GM19328 (cell line): ENCODE data around the gene DNAH9.
"Not testable (repeated sequence)": the region's sequence is repeated elsewhere in the genome, so short reads cannot be mapped to it uniquely, and the experiment has no call there.

Experiments
- ATAC-seq: cut with Tn5 transposase; IDR thresholded peaks from one replicate; pipeline ENCODE4 v1.9.1; 2021; ENCODE audit warnings: mild to moderate bottlenecking, moderate library complexity; ENCODE audit not compliant: unreplicated experiment

Gene DNAH9

GRCh38 chr17:11900041-11900476, 301.8 kb downstream of the DNAH9 start:
- no peak for ATAC-seq

DNA sequence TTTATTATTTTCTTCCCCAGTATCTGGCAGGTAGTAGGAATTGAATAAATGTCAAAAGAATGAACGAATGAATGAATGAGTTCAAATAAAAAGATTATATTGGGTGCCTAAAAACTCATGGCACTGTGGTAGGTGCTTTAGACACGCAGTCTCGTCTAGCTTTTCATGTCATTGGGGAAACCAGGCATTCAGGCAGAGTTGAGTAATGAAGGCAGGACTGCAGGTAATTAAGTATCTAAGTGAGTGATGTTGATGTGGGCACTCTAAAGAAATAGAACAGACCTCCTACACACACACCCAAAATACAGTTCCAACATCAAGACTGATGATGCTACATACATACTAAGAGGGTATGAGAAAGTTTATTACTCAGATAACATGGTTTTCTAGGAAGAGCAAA, 302.4 kb downstream of the DNAH9 start:
- no peak for ATAC-seq

GRCh38 chr17:11901931-11902330, 303.7 kb downstream of the DNAH9 start:
- ATAC-seq: no peak

- ATAC-seq: no peak
These were observed 310.5 kb downstream of the DNAH9 start for GRCh38 chr17:11908711-11909146.

DNA sequence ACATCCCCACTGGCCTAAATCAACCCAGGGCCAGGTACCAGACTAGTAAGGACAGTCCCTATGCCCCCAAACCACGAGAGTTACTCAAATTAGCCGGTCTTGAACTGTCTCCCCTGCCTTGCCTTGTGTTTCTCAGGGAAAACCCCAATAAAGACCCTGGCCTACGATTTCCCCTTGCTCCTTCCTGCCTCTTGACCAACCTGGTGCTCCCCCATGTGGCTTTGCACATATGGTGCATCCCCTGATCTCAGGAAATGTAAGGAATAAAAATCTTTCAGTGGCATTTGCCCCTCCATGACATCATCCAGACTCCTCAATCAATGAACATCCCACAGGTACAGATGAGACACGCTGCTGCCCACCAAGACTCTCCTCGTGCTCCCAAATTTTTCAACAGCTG, 311.1 kb downstream of the DNAH9 start:
- no peak for ATAC-seq

DNA sequence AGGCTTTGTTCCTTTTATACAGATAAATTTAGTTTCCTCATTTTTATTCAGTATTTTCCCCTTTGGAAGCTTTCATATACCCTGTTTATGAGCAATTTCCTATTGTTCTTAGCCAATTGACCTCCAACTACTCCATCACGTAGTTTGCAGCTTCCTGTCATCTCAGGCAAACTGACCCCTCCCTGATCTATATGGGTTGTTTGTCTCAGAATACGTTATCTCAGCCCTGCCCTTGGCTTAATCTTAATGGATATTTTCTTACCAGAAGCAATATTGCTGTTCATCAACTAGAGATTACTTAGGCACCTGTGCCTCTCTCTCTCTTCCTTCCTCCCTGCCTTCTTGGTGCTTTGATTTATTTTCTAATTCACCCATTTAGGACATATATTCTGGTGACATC, 317.8 kb downstream of the DNAH9 start:
- ATAC-seq: no peak

- ATAC-seq: no peak
These were observed 319.1 kb downstream of the DNAH9 start for GRCh38 chr17:11917415-11917814.

DNA sequence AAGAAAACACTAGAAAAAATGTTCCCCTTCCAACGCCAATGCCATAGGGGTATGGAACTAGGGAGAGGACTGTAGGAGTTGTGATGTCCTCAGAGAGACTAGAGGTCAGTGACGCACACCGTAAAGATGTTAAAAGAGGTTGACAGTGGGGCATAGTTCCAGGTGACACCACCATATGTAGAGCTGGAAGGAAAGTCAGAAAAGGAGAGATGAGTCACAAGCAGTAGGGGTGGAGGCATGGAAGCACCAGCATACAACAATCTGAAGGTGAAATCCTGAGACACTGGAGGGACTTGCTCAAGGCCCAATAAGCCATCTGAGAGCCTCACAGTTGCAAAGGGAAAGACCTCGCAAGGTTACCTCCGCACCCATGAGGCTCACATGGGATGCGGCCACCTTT, 323.0 kb downstream of the DNAH9 start:
- no peak for ATAC-seq

- no peak for ATAC-seq
These were observed 324.4 kb downstream of the DNAH9 start for GRCh38 chr17:11922638-11923037.

- no peak for ATAC-seq
These were observed 325.8 kb downstream of the DNAH9 start for GRCh38 chr17:11924076-11924475.

DNA sequence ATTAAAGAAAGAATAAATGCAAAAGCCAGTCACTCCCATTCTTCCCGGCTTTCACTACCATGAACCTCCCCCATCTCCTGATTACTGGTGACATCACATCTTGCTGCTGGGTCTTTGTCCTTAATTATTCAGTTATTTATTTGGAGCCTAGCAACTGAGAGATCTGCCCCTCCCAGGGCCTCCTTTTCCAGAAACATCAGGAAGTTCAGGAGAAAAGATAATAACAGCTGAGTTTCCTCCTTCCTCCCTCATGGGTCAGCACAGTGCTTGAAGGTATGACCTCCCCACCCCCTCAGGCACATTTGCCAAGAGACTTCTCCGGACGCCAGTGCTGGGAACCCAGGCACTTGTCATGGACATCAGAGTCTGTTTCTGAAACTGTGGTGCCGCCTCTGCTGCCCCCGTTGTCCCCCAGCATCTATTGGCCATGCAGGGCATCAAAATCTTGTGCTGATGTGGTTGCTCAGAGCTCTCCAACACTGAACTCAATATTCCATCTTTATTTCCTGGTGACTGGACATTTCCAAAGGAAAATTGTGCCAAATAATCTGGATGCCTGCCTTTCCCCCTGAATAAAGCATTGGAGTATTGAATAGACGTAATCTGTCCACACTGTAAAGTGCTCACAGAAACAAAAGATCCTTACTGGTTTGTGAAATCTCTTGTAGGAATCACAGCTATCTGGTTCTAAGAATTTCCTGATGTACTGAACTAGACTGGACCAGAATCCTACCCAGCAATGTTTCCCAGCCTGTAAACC, 327.2 kb downstream of the DNAH9 start:
- ATAC-seq: no peak

DNA sequence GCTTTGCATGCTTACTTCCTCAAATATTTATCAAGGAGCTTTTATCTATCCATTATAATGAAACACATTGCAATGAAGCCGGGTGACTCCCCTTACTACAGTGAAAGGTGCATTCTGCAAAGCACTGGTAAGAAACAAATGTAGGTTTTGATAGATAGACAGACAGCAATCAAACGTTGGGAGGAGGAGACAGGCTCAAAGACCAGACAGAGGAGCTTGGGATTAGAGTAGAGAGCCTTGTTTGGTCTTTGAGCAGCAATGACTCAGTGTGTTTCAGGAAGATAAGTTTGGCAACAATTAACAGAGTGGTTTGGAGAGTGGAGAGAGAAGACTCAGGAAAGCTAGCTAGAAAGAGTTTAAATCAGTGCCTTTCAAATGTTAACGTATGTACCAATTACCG, 330.2 kb downstream of the DNAH9 start:
- no peak for ATAC-seq

DNA sequence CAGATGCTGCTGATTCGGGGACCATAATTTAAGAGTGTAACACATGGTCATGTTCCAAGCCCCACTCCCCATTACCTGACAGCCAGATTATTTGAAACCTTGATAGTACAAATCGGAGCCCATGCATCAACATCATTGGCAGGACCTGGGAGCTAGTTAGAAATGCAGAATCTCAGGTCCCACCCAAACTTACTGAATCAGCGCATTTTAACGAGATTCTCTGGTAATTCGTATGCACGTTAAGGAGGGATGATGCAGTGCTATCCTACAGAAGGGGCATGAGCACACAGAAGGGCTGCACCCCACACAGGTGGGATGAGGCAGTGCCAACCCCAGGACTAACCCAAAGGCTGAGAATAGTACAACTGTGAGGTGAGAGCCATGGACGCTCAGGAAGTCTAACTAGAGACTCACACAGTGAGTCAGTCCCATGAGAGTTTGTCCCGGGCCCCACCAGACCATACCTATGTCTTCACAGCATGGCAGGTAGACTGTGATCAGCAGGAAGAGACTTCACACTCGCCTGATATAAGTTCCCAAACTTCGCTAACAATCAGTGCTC, 334.1 kb downstream of the DNAH9 start:
- ATAC-seq: no peak

DNA sequence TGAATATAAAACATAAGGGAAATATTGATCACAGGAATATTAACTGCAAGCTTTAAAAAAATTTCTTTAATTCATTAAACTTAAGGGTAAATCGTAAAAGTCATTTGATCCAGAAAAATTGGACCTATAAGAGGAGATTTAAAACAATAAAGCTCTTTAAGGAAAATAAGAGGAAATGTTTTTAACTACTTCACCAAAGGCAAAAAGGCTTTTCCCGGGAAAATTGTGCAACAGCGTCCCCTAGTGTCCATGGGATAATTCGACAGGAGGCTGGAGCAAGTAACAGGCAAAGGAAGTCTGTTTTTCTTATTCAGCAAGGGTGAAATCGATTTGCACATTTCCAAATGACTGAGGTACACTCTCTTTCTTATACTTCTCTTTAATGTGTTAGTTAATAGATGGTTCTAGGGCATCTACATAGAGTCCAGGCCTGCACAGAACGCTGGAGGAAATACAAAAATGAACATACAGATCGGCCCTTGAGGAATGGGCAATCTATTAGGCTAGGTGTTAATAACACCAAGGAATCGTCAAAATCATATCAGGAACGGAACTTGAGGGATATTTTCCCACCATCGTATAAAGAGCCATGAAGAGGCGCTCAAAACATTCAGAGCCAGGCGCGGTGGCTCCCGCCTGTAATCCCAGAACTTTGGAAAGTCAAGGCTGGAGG, 337.6 kb downstream of the DNAH9 start:
- no peak for ATAC-seq

- ATAC-seq: no peak
These were observed 342.6 kb downstream of the DNAH9 start for GRCh38 chr17:11940904-11941303.

DNA sequence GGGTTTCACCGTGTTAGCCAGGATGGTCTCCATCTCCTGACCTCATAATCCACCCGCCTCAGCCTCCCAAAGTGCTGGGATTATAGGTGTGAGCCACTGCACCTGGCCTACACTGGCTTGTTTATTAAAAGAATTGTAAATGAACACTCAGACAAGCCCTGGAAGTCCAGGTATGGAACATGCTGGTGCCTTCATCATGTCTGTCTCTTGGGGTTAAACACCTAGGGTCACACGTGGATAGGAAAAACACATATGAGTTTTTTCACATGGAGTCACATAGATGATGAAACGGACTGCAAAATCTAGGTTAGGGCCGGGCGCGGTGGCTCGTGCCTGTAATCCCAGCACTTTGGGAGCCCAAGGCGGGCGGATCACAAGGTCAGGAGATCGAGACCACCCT, 344.8 kb downstream of the DNAH9 start:
- not testable (repeated sequence) for ATAC-seq

DNA sequence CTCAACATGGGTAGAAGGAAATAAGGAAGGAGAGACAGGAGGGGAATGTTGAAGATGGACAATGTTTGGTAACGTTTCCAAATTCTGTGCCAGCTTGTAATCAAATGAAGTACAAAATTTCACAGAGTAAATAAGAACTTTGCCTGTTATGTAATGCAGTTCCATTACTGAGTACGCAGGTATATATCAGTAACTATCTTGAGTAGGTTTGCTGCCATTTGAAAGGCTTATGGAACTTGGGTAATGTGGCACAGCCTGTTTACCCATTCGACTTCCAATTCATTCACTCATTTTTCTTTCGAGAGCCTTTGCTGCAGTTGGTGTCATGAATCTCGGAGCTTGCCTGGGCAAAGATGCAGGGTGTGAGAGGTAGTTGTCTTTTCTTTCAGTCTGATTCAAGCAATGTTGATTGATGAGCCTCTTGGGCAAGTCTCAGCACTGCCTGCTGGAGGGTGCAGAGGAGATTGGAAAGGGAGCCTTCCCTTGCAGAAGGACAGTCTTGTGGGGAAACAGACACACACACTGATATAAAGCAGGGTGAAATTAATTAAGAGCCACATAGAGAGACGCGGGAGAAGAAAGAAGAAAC, 345.6 kb downstream of the DNAH9 start:
- ATAC-seq: no peak

GRCh38 chr17:11944587-11944986, 346.3 kb downstream of the DNAH9 start:
- ATAC-seq: no peak

DNA sequence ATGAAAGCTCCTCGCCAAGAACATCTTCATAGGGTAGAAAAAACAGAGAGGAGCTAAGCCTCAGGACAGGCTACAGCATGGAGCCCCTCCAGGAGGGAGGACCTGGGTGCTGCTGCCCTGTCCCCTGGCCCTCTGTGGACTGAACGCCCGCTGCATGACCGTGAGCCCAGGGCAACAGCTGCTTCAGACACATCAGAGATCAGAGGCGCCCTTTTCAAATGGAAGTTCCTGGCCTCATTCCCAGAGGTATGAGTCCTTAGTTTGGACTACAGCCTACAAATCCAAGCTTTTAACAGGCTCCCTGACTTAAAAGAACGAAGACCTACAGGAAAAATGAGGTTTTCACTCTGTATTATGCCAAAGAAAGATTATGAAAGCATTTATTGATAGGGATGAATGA, 350.5 kb downstream of the DNAH9 start:
- ATAC-seq: no peak

GRCh38 chr17:11949571-11949970, 351.3 kb downstream of the DNAH9 start:
- not testable (repeated sequence) for ATAC-seq

GRCh38 chr17:11950771-11951519, 352.7 kb downstream of the DNAH9 start:
- no peak for ATAC-seq
